ENCODE data around the gene DENND4A.

DNA sequence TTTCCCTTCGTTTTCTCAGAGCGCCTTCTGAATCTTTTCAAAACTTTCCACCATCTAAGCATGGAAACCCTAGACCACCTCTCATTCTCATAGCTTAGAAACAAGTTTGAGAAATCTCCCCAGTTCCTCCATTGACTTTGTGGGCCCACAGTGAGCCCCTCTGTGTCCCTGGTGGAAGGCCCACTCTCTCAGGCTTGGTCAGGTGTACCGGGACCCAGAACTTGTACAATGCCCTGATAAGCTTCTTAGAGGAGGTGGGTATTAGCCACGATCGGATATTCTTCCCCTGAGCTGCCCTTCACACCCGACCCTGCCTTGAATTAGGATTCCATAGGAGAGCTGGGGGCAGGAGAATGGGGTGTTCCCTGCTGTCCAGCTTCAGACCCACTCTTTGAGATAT is 170.5 kb downstream of the DENND4A start, which contains the start of gene SLC24A1:
- TF ChIP-seq POLR2A (IDR thresholded peaks at IDR 0.05) = no peak
- TF ChIP-seq, protein P1, sequence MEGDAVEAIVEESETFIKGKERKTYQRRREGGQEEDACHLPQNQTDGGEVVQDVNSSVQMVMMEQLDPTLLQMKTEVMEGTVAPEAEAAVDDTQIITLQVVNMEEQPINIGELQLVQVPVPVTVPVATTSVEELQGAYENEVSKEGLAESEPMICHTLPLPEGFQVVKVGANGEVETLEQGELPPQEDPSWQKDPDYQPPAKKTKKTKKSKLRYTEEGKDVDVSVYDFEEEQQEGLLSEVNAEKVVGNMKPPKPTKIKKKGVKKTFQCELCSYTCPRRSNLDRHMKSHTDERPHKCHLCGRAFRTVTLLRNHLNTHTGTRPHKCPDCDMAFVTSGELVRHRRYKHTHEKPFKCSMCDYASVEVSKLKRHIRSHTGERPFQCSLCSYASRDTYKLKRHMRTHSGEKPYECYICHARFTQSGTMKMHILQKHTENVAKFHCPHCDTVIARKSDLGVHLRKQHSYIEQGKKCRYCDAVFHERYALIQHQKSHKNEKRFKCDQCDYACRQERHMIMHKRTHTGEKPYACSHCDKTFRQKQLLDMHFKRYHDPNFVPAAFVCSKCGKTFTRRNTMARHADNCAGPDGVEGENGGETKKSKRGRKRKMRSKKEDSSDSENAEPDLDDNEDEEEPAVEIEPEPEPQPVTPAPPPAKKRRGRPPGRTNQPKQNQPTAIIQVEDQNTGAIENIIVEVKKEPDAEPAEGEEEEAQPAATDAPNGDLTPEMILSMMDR (IDR thresholded peaks at IDR 0.05) = no peak
- no peak for TF ChIP-seq EP300 (IDR thresholded peaks at IDR 0.05)
